Ovary (tissue), 9 donors: ENCODE data around the gene TMTC2. TPM values are rescaled to one million over a fixed set of nuclear protein-coding genes. Genes with fewer than 3 reads are reported as not detected.

Experiments used
- DNase-seq, 5 donors: peaks; one replicate each; pipeline ENCODE4 v3.0.0-alpha.2; 2019 to 2020
- H3K27ac ChIP-seq, 2 donors: fragments of 200-600 bp; one replicate each; pipeline versions ENCODE4 v1.5.1 to v1.8.0; 2019 to 2022
- H3K27me3 ChIP-seq: fragments of 200-600 bp; one replicate; pipeline ENCODE4 v1.8.0; 2022
- H3K36me3 ChIP-seq: fragments of 200-600 bp; sonication (generic); one replicate; pipeline ENCODE4 v1.5.1; 2019
- H3K4me1 ChIP-seq: one replicate; pipeline ENCODE4 v1.8.1; 2013; ENCODE audit warnings: mild to moderate bottlenecking, moderate library complexity; ENCODE audit not compliant: insufficient read depth
- H3K4me3 ChIP-seq: fragments of 200-600 bp; sonication (generic); one replicate; pipeline ENCODE4 v1.5.1; 2017
- H3K9me3 ChIP-seq, 2 donors: fragments of 200-600 bp in 1 of 2; sonication (generic) in 1 of 2; one replicate each; pipeline versions ENCODE4 v1.5.1 to v1.8.1; 2013 to 2019; ENCODE audit warnings: mild to moderate bottlenecking in 1 of 2, moderate library complexity in 1 of 2
- EP300 ChIP-seq: sonication (generic); formaldehyde crosslinking; IDR thresholded peaks from one replicate; pipeline ENCODE4 v1.6.1; 2017; ENCODE audit warnings: antibody characterized with exemption
- POLR2A ChIP-seq: fragments of 450-650 bp; IDR thresholded peaks from one replicate; pipeline ENCODE4 v1.6.1; 2017; ENCODE audit warnings: antibody characterized with exemption, mild to moderate bottlenecking, moderate library complexity
- WGBS, 3 donors: extraction: QIAGEN DNeasy Blood & Tissue Kit in 1 of 3; methylation state at CpG; one replicate each; pipeline versions ENCODE4 v1.1.5 to v1.1.7; 2013 to 2017; 5-methylcytosine and 5-hydroxymethylcytosine counted together
- intact Hi-C, 4 donors: fragments of 100-400 bp; cut with DNase I; formaldehyde crosslinking; loops; one replicate each; pipeline versions ENCODE4 v1.11.0 to v1.15.1; 2022 to 2023
- polyA plus RNA-seq, 2 donors: library from polyadenylated mRNA; stranded (reverse); fragments of 200-250 nt in 1 of 2; fragments of 350-450 nt in 1 of 2; fragmentation: Illumina TruSeq in 1 of 2; extraction: RNeasy Lipid Tissue Mini Kit (QIAGEN cat#74804) in 1 of 2; gene quantifications; one replicate each; pipeline ENCODE4 v1.2.3, GENCODE V29; 2013 to 2014
- total RNA-seq, 7 donors: library from RNA; depleted of rRNA in 2 of 7; stranded (reverse); fragments of >200 nt in 2 of 7; fragmentation: NEBNext Ultra II Directional in 3 of 7; extraction: Animal tissue kit (Norgen Biotek cat#: 25700) in 3 of 7; gene quantifications; one replicate each; pipeline versions ENCODE4 v1.1.0 to v1.2.4, GENCODE V29; 2016 to 2023
- TF ChIP-seq, protein P1 (sequence below), 3 donors: fragments of 450-650 bp in 2 of 3; fragments of 200-600 bp in 1 of 3; IDR thresholded peaks; one replicate each; pipeline versions ENCODE4 v1.5.1 to v1.8.0; 2016 to 2022; ENCODE audit warnings: antibody characterized with exemption in 3 of 3, mild to moderate bottlenecking in 1 of 3
- donor health status: DM: no; HTN: no; CAD: no; lungs with moderate emphysema.
- donor health status: DM: no; HTN: no; CAD: no.
- donor health status: Bipolar disorder and iron deficiency.
- donor health status: DM: yes; HTN: yes; CAD: no.
- donor health status: DM: no; HTN: no; CAD: no.
- donor health status: DM: yes; HTN: yes; CAD: no.

TMTC2 gene
- total and polyA plus RNA-seq, 9 donors = 2.0 to 22.6 (median 5.6) TPM

DNA sequence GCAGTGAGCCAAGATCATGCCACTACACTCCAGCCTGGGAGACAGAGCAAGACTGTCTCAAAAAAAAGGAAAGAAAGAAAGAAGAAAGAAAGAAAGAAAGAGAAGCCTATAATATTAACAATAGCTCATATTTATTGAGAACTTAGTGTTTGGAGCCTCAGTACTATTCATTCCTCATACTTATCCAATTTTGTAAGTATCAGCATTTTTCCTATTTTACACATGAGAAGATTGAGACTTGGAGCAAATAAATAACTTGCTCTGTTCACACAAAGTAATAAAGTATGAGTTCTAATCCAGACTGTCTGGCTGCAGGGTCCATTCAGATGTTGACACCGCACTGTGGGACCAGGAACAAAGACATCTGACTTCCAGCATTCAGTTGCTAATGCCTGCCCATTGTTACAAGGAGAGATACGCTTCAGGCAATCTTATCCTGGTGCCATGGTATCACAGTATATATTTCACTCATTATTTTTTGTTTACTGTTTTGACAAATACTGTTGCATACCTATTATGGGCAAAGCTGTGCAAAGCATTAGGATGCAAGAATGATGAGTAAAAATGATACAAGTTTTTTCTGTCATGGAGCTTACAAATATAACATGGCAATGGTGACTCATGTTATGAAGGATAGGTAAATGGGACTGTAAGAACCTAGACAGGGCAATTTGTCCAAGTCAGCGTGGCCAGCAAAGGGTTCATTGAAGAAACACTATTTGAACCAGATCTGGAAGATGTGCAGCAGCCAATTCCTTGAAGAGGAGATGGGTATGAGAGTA is 21.4 kb upstream of the TMTC2 start:
- Histone ChIP-seq H3K27ac (no peak overlapping the region), H3K27me3 (no peaks in the 10 kb centered on the region), H3K36me3 (no peaks in the 10 kb centered on the region), H3K4me3 (no peak overlapping the region), H3K4me1 (no peaks in the 10 kb centered on the region), H3K9me3 (no peaks in the 10 kb centered on the region)
- intact Hi-C loops = no loop called here
- WGBS, 3 donors = 88 to 97% (median 89%) methylated on average over 3 of the region's 3 CpGs
- TF ChIP-seq POLR2A (no peak), EP300 (no peak)
- TF ChIP-seq, protein P1, sequence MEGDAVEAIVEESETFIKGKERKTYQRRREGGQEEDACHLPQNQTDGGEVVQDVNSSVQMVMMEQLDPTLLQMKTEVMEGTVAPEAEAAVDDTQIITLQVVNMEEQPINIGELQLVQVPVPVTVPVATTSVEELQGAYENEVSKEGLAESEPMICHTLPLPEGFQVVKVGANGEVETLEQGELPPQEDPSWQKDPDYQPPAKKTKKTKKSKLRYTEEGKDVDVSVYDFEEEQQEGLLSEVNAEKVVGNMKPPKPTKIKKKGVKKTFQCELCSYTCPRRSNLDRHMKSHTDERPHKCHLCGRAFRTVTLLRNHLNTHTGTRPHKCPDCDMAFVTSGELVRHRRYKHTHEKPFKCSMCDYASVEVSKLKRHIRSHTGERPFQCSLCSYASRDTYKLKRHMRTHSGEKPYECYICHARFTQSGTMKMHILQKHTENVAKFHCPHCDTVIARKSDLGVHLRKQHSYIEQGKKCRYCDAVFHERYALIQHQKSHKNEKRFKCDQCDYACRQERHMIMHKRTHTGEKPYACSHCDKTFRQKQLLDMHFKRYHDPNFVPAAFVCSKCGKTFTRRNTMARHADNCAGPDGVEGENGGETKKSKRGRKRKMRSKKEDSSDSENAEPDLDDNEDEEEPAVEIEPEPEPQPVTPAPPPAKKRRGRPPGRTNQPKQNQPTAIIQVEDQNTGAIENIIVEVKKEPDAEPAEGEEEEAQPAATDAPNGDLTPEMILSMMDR (IDR thresholded peaks at IDR 0.05) = no peak
- no peak for DNase-seq

GRCh38 chr12:82666830-82667229 is 19.9 kb upstream of the TMTC2 start:
- H3K9me3 ChIP-seq = no peaks in the 10 kb centered on the region
- no peak overlapping the region for H3K4me3 ChIP-seq
- H3K27me3 ChIP-seq = no peaks in the 10 kb centered on the region
- TF ChIP-seq POLR2A (no peak), EP300 (no peak)
- TF ChIP-seq, protein P1 (IDR thresholded peaks at IDR 0.05) = no peak
- 62 to 76% (median 65%) methylated on average over 1 of the region's 1 CpG for WGBS, 3 donors
- H3K36me3 ChIP-seq = no peaks in the 10 kb centered on the region
- H3K4me1 ChIP-seq = no peaks in the 10 kb centered on the region
- no peak overlapping the region for H3K27ac ChIP-seq
- intact Hi-C loops = no loop called here
- DNase-seq = no peak

- H3K36me3 ChIP-seq = no peaks in the 10 kb centered on the region
- H3K4me3 ChIP-seq = no peak overlapping the region
- no peaks in the 10 kb centered on the region for H3K9me3 ChIP-seq
- H3K27ac ChIP-seq = no peak overlapping the region
- H3K4me1 ChIP-seq = no peaks in the 10 kb centered on the region
- H3K27me3 ChIP-seq = no peaks in the 10 kb centered on the region
- WGBS, 3 donors = 80 to 84% (median 81%) methylated on average over 4 of the region's 4 CpGs
- TF ChIP-seq EP300 = no peak
- no peak for TF ChIP-seq POLR2A
- TF ChIP-seq, protein P1 (IDR thresholded peaks at IDR 0.05) = no peak
- intact Hi-C loops = no loop called here
- no peak for DNase-seq
These were observed 15.0 kb upstream of the TMTC2 start for GRCh38 chr12:82671673-82672195.

- Histone ChIP-seq H3K27ac (no peak overlapping the region), H3K4me1 (no peaks in the 10 kb centered on the region), H3K36me3 (no peaks in the 10 kb centered on the region), H3K27me3 (no peaks in the 10 kb centered on the region), H3K9me3 (no peaks in the 10 kb centered on the region), H3K4me3 (no peak overlapping the region)
- no peak for TF ChIP-seq POLR2A
- TF ChIP-seq, protein P1 (IDR thresholded peaks at IDR 0.05) = no peak
- DNase-seq = no peak
- WGBS, 3 donors = 30 to 40% (median 32%) methylated on average over 4 of the region's 4 CpGs
- intact Hi-C loops = no loop called here
These were observed 13.8 kb upstream of the TMTC2 start for GRCh38 chr12:82672811-82673495.
